H1 (cell line): Measurements from ENCODE around the gene THBS1.

Source experiments
- BCL11A ChIP-seq, 2 experiments: IDR thresholded peaks; one replicate each; pipeline ENCODE4 v1.6.1; 2011; ENCODE audit warnings: low read depth in 2 of 2, low read length in 2 of 2, mild to moderate bottlenecking in 2 of 2
- CHD2 ChIP-seq: IDR thresholded peaks from 2 replicates; pipeline ENCODE4 v1.6.1; 2012; ENCODE audit warnings: low read length, improper control_type of control experiment
- FOSL1 ChIP-seq: IDR thresholded peaks from 2 replicates; pipeline ENCODE4 v1.6.1; 2011; ENCODE audit warnings: mild to moderate bottlenecking, low read depth, low read length, moderate library complexity; ENCODE audit not compliant: insufficient read depth
- NRF1 ChIP-seq: IDR thresholded peaks from 2 replicates; pipeline ENCODE4 v1.6.1; 2011; ENCODE audit warnings: mild to moderate bottlenecking, low read depth, low read length, improper control_type of control experiment
- POLR2A ChIP-seq, 2 experiments: IDR thresholded peaks; 1 replicate in 1 of 2; 2 replicates in 1 of 2; pipeline ENCODE4 v1.6.1; 2011; ENCODE audit warnings: low read depth in 2 of 2, low read length in 2 of 2, mild to moderate bottlenecking in 2 of 2; ENCODE audit errors: control extremely low read depth in 1 of 2
- POLR2AphosphoS5 ChIP-seq: IDR thresholded peaks from 2 replicates; pipeline ENCODE4 v1.6.1; 2011; ENCODE audit warnings: low read depth, low read length
- RAD21 ChIP-seq, 2 experiments: IDR thresholded peaks in 1 of 2; conservative IDR thresholded peaks in 1 of 2; 2 replicates each; pipeline ENCODE4 v1.6.1; 2011; ENCODE audit warnings: low read depth in 2 of 2, low read length in 2 of 2, improper control_type of control experiment in 1 of 2, inconsistent platforms in 1 of 2, mild to moderate bottlenecking in 1 of 2, moderate library complexity in 1 of 2
- TEAD4 ChIP-seq: IDR thresholded peaks from 2 replicates; pipeline ENCODE4 v1.6.1; 2012; ENCODE audit warnings: low read depth, low read length, inconsistent platforms, mixed read lengths
- TF ChIP-seq, protein P1 (sequence below), 3 experiments: IDR thresholded peaks; 1 replicate in 2 of 3; 2 replicates in 1 of 3; pipeline versions ENCODE4 v1.5.1 to v1.6.1; 2011; ENCODE audit warnings: low read length in 3 of 3, mild to moderate bottlenecking in 3 of 3, inconsistent platforms in 2 of 3, low read depth in 1 of 3, moderate library complexity in 1 of 3; ENCODE audit not compliant: insufficient read depth in 1 of 3; ENCODE audit errors: control extremely low read depth in 1 of 3

DNA sequence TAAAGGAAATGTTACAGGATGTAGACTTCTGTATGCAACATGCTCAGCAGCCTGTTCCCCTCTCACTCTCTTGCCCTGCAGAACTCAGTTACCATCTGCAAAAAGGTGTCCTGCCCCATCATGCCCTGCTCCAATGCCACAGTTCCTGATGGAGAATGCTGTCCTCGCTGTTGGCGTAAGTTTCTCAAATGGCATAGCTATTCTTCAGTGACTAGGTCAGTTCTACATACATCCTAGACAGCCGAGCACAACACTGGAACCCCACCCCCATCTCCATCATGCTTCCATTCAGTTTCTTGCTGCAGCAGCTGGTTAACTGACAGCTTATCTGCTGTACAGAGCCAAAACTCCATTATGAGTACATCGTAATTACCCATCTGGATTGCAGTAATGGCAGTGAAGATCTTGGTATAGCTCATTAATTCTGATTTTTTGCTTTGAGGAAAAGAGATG is 4.5 kb downstream of the THBS1 start:
- TF ChIP-seq BCL11A (IDR thresholded peaks at IDR 0.05; ENCODE audit: low read depth in 2 of 2, low read length in 2 of 2) (no peak), TEAD4 (no peak), POLR2A (IDR thresholded peaks at IDR 0.05; ENCODE audit: control extremely low read depth in 1 of 2, low read depth in 2 of 2, low read length in 2 of 2) (peak; percentile 28 to 74), POLR2AphosphoS5 (peak; percentile 93), RAD21 (IDR thresholded peaks at IDR 0.05 in 1 of 2, conservative IDR thresholded peaks at IDR 0.05 in 1 of 2; ENCODE audit: low read depth in 2 of 2, low read length in 2 of 2) (no peak), CHD2 (no peak), NRF1 (no peak), FOSL1 (no peak)
- TF ChIP-seq, protein P1, sequence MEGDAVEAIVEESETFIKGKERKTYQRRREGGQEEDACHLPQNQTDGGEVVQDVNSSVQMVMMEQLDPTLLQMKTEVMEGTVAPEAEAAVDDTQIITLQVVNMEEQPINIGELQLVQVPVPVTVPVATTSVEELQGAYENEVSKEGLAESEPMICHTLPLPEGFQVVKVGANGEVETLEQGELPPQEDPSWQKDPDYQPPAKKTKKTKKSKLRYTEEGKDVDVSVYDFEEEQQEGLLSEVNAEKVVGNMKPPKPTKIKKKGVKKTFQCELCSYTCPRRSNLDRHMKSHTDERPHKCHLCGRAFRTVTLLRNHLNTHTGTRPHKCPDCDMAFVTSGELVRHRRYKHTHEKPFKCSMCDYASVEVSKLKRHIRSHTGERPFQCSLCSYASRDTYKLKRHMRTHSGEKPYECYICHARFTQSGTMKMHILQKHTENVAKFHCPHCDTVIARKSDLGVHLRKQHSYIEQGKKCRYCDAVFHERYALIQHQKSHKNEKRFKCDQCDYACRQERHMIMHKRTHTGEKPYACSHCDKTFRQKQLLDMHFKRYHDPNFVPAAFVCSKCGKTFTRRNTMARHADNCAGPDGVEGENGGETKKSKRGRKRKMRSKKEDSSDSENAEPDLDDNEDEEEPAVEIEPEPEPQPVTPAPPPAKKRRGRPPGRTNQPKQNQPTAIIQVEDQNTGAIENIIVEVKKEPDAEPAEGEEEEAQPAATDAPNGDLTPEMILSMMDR (IDR thresholded peaks at IDR 0.05; ENCODE audit: control extremely low read depth in 1 of 3, insufficient read depth in 1 of 3, low read depth in 1 of 3, low read length in 3 of 3) = no peak
